ENCODE results near the gene KLK11. TPM values are rescaled to one million over a fixed set of nuclear protein-coding genes. Genes with fewer than 3 reads are reported as not detected.

The KLK11 gene, protein sequence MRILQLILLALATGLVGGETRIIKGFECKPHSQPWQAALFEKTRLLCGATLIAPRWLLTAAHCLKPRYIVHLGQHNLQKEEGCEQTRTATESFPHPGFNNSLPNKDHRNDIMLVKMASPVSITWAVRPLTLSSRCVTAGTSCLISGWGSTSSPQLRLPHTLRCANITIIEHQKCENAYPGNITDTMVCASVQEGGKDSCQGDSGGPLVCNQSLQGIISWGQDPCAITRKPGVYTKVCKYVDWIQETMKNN
- 0.13 TPM for polyA plus RNA-seq (2013, experiment 1 of 2)
- polyA plus RNA-seq (2013, experiment 2 of 2): 0.06 TPM

DNA sequence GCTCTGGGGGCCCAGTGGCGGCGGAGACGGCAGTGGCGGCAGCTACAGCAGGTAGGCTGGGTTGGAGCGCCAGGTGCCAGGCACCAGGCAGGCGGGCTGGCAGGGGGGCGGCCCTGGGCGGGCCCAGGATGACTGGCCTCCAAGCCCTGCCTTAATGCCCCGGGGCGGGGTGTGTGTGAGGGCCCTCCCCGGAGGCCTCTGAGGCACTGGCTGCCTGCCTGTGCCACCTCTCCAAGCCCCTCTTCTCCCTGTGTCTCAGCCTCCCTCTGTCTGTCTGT is at the start of gene KLK11:
Gene KLK11 (minus strand): TSS at position 63 of the 278 bp plus-strand sequence. CDS start 985 bp downstream, outside the sequence.
- no peak within 1 kb of the TSS for H4K8ac ChIP-seq (ENCODE audit: low read depth, low read length)
- no peaks in the 10 kb centered on the region for H3K36me3 ChIP-seq (ENCODE audit: control insufficient read depth, insufficient read depth, low read length)
- no peak within 1 kb of the TSS for H3K27ac ChIP-seq (ENCODE audit: low read depth, low read length)
- H3K4me2 ChIP-seq (ENCODE audit: low read length): no peak within 1 kb of the TSS
- H3K18ac ChIP-seq (ENCODE audit: low read length): no peak within 1 kb of the TSS
- H3K56ac ChIP-seq (ENCODE audit: low read length): no peak within 1 kb of the TSS
- H3K23ac ChIP-seq (ENCODE audit: low read length): no peak within 1 kb of the TSS
- no peak within 1 kb of the TSS for H2BK5ac ChIP-seq (ENCODE audit: low read length)
- no peaks in the 10 kb centered on the region for H3K4me1 ChIP-seq (ENCODE audit: control insufficient read depth, low read depth, low read length)
- no peak within 1 kb of the TSS for H3K9ac ChIP-seq (ENCODE audit: low read length)
- H3K79me2 ChIP-seq (ENCODE audit: control insufficient read depth, insufficient read depth, low read length): no peaks in the 10 kb centered on the region
- no peak within 1 kb of the TSS for H4K5ac ChIP-seq (ENCODE audit: low read length)
- H3K4ac ChIP-seq (ENCODE audit: low read depth, low read length): no peak within 1 kb of the TSS
- H2BK15ac ChIP-seq (replicated peaks; ENCODE audit: low read depth): no peak within 1 kb of the TSS
- no CpG with 5 or more reads among the region's 11 CpGs for WGBS (ENCODE audit: extremely low coverage, insufficient coverage, low lambda C conversion rate)
- no peak within 1 kb of the TSS for H3K4me3 ChIP-seq (ENCODE audit: low read length)
- H3K27me3 ChIP-seq (ENCODE audit: insufficient read depth, low read length, poor library complexity): no peaks in the 10 kb centered on the region
- DNase-seq: no peak
- no peak within 1 kb of the TSS for H2BK120ac ChIP-seq (ENCODE audit: low read depth, low read length)
- no peaks in the 10 kb centered on the region for H3K79me1 ChIP-seq (ENCODE audit: low read length)
- H2AK5ac ChIP-seq (ENCODE audit: low read length): no peak within 1 kb of the TSS

DNA sequence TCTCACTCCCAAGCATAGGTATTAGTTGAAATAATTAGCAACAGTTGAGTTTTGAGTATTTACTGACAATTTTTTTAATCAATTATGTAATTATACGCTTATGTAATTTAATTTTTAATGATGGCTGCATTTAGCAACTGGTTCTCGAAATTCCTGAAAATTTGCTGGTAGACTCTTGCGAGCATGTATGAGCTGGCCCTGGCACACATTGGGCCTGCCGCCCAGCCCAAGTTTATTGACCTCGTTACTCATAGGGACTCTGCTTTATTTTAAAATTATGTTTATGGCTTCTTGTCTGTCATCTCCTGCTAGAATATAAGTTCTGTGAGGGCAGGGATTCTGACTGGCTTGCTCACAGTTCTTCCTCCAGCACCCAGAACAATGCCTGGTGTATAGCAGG is 49.6 kb upstream of the KLK11 start:
- Histone ChIP-seq H3K23ac (ENCODE audit: low read length) (no peak overlapping the region), H3K4me3 (ENCODE audit: low read length) (no peak overlapping the region), H3K9ac (ENCODE audit: low read length) (no peak overlapping the region), H3K4me2 (ENCODE audit: low read length) (no peak overlapping the region), H3K27me3 (ENCODE audit: insufficient read depth, low read length, poor library complexity) (no peaks in the 10 kb centered on the region), H3K79me1 (ENCODE audit: low read length) (no peaks in the 10 kb centered on the region), H3K56ac (ENCODE audit: low read length) (no peak overlapping the region), H3K27ac (ENCODE audit: low read depth, low read length) (no peak overlapping the region), H3K18ac (ENCODE audit: low read length) (no peak overlapping the region), H4K5ac (ENCODE audit: low read length) (no peak overlapping the region), H2BK5ac (ENCODE audit: low read length) (no peak overlapping the region), H3K4ac (ENCODE audit: low read depth, low read length) (no peak overlapping the region), H2AK5ac (ENCODE audit: low read length) (no peak overlapping the region), H3K79me2 (ENCODE audit: control insufficient read depth, insufficient read depth, low read length) (no peaks in the 10 kb centered on the region), H2BK15ac (replicated peaks; ENCODE audit: low read depth) (no peak overlapping the region), H4K8ac (ENCODE audit: low read depth, low read length) (no peak overlapping the region), H3K36me3 (ENCODE audit: control insufficient read depth, insufficient read depth, low read length) (no peaks in the 10 kb centered on the region), H2BK120ac (ENCODE audit: low read depth, low read length) (no peak overlapping the region), H3K4me1 (ENCODE audit: control insufficient read depth, low read depth, low read length) (no peaks in the 10 kb centered on the region)
- WGBS (ENCODE audit: extremely low coverage, insufficient coverage, low lambda C conversion rate): no CpG with 5 or more reads among the region's 5 CpGs
- no peak for DNase-seq

- H3K4me2 ChIP-seq (ENCODE audit: low read length): no peak overlapping the region
- no peaks in the 10 kb centered on the region for H3K79me1 ChIP-seq (ENCODE audit: low read length)
- H3K56ac ChIP-seq (ENCODE audit: low read length): no peak overlapping the region
- H3K4me3 ChIP-seq (ENCODE audit: low read length): no peak overlapping the region
- no peak overlapping the region for H4K5ac ChIP-seq (ENCODE audit: low read length)
- no peak overlapping the region for H2BK15ac ChIP-seq (replicated peaks; ENCODE audit: low read depth)
- H3K27ac ChIP-seq (ENCODE audit: low read depth, low read length): no peak overlapping the region
- H3K36me3 ChIP-seq (ENCODE audit: control insufficient read depth, insufficient read depth, low read length): no peaks in the 10 kb centered on the region
- H3K27me3 ChIP-seq (ENCODE audit: insufficient read depth, low read length, poor library complexity): no peaks in the 10 kb centered on the region
- H3K9ac ChIP-seq (ENCODE audit: low read length): no peak overlapping the region
- no peaks in the 10 kb centered on the region for H3K4me1 ChIP-seq (ENCODE audit: control insufficient read depth, low read depth, low read length)
- no peak overlapping the region for H4K8ac ChIP-seq (ENCODE audit: low read depth, low read length)
- no peak overlapping the region for H3K18ac ChIP-seq (ENCODE audit: low read length)
- no peak overlapping the region for H2AK5ac ChIP-seq (ENCODE audit: low read length)
- WGBS (ENCODE audit: extremely low coverage, insufficient coverage, low lambda C conversion rate): no CpG with 5 or more reads among the region's 4 CpGs
- no peaks in the 10 kb centered on the region for H3K79me2 ChIP-seq (ENCODE audit: control insufficient read depth, insufficient read depth, low read length)
- no peak overlapping the region for H2BK5ac ChIP-seq (ENCODE audit: low read length)
- H3K4ac ChIP-seq (ENCODE audit: low read depth, low read length): no peak overlapping the region
- no peak for DNase-seq
- no peak overlapping the region for H2BK120ac ChIP-seq (ENCODE audit: low read depth, low read length)
- H3K23ac ChIP-seq (ENCODE audit: low read length): no peak overlapping the region
Measured at GRCh38 chr19:51071095-51071405, 44.6 kb upstream of the KLK11 start.

- Histone ChIP-seq H2AK5ac (ENCODE audit: low read length) (no peak overlapping the region), H3K27ac (ENCODE audit: low read depth, low read length) (no peak overlapping the region), H4K5ac (ENCODE audit: low read length) (no peak overlapping the region), H3K79me2 (ENCODE audit: control insufficient read depth, insufficient read depth, low read length) (no peaks in the 10 kb centered on the region), H3K23ac (ENCODE audit: low read length) (no peak overlapping the region), H3K4me2 (ENCODE audit: low read length) (no peak overlapping the region), H4K8ac (ENCODE audit: low read depth, low read length) (no peak overlapping the region), H3K56ac (ENCODE audit: low read length) (no peak overlapping the region), H3K4me3 (ENCODE audit: low read length) (no peak overlapping the region), H3K4me1 (ENCODE audit: control insufficient read depth, low read depth, low read length) (no peaks in the 10 kb centered on the region), H2BK5ac (ENCODE audit: low read length) (no peak overlapping the region), H3K4ac (ENCODE audit: low read depth, low read length) (no peak overlapping the region), H3K18ac (ENCODE audit: low read length) (no peak overlapping the region), H3K27me3 (ENCODE audit: insufficient read depth, low read length, poor library complexity) (no peaks in the 10 kb centered on the region), H2BK15ac (replicated peaks; ENCODE audit: low read depth) (no peak overlapping the region), H3K9ac (ENCODE audit: low read length) (no peak overlapping the region), H3K79me1 (ENCODE audit: low read length) (no peaks in the 10 kb centered on the region), H2BK120ac (ENCODE audit: low read depth, low read length) (no peak overlapping the region), H3K36me3 (ENCODE audit: control insufficient read depth, insufficient read depth, low read length) (no peaks in the 10 kb centered on the region)
- no CpG with 5 or more reads among the region's 5 CpGs for WGBS (ENCODE audit: extremely low coverage, insufficient coverage, low lambda C conversion rate)
- no peak for DNase-seq
Measured at GRCh38 chr19:51070334-51071094, 44.1 kb upstream of the KLK11 start.

GRCh38 chr19:51066393-51067186 is 40.2 kb upstream of the KLK11 start:
- Histone ChIP-seq H3K36me3 (ENCODE audit: control insufficient read depth, insufficient read depth, low read length) (no peaks in the 10 kb centered on the region), H3K9ac (ENCODE audit: low read length) (no peak overlapping the region), H2BK15ac (replicated peaks; ENCODE audit: low read depth) (no peak overlapping the region), H2BK5ac (ENCODE audit: low read length) (no peak overlapping the region), H3K4me2 (ENCODE audit: low read length) (no peak overlapping the region), H3K4me3 (ENCODE audit: low read length) (no peak overlapping the region), H3K4me1 (ENCODE audit: control insufficient read depth, low read depth, low read length) (no peaks in the 10 kb centered on the region), H3K79me1 (ENCODE audit: low read length) (no peaks in the 10 kb centered on the region), H3K56ac (ENCODE audit: low read length) (no peak overlapping the region), H4K5ac (ENCODE audit: low read length) (no peak overlapping the region), H3K27me3 (ENCODE audit: insufficient read depth, low read length, poor library complexity) (no peaks in the 10 kb centered on the region), H3K79me2 (ENCODE audit: control insufficient read depth, insufficient read depth, low read length) (no peaks in the 10 kb centered on the region), H3K4ac (ENCODE audit: low read depth, low read length) (no peak overlapping the region), H3K18ac (ENCODE audit: low read length) (no peak overlapping the region), H3K23ac (ENCODE audit: low read length) (no peak overlapping the region), H4K8ac (ENCODE audit: low read depth, low read length) (no peak overlapping the region), H2BK120ac (ENCODE audit: low read depth, low read length) (no peak overlapping the region), H2AK5ac (ENCODE audit: low read length) (no peak overlapping the region), H3K27ac (ENCODE audit: low read depth, low read length) (no peak overlapping the region)
- 100% methylated on average over 2 of the region's 7 CpGs for WGBS (ENCODE audit: extremely low coverage, insufficient coverage, low lambda C conversion rate)
- no peak for DNase-seq
